Loucy (cell line): ENCODE measurements around the gene VMP1.

Source experiments
- H2AFZ ChIP-seq: fragments of 200-600 bp; sonication (generic); 2 replicates; pipeline ENCODE4 v1.6.0; 2016; ENCODE audit warnings: antibody characterized with exemption, mild to moderate bottlenecking, low read length, moderate library complexity
- H3F3A ChIP-seq: fragments of 200-600 bp; 2 replicates; pipeline ENCODE4 v1.6.0; 2016; ENCODE audit warnings: antibody characterized with exemption, low read depth, mild to moderate bottlenecking
- H3K27me3 ChIP-seq: fragments of 200-600 bp; sonication (generic); 2 replicates; pipeline ENCODE4 v1.6.1; 2014; ENCODE audit warnings: low read length, mild to moderate bottlenecking; ENCODE audit not compliant: insufficient read depth, poor library complexity, severe bottlenecking
- H3K36me3 ChIP-seq: fragments of 200-600 bp; sonication (generic); 2 replicates; pipeline ENCODE4 v1.6.1; 2016; ENCODE audit warnings: low read length; ENCODE audit not compliant: insufficient read depth
- H3K4me1 ChIP-seq: fragments of 200-600 bp; sonication (generic); 2 replicates; pipeline ENCODE4 v1.5.1; 2014; ENCODE audit warnings: low read length, mild to moderate bottlenecking; ENCODE audit not compliant: insufficient read depth, poor library complexity, severe bottlenecking
- H3K4me2 ChIP-seq: fragments of 200-600 bp; sonication (generic); 2 replicates; pipeline ENCODE4 v1.6.0; 2014; ENCODE audit warnings: antibody characterized with exemption, low read length, low read depth, mild to moderate bottlenecking; ENCODE audit not compliant: poor library complexity, severe bottlenecking
- H3K4me3 ChIP-seq: fragments of 200-600 bp; sonication (generic); 2 replicates; pipeline ENCODE4 v1.5.1; 2014; ENCODE audit warnings: low read length, mild to moderate bottlenecking, mixed read lengths; ENCODE audit not compliant: poor library complexity, severe bottlenecking
- H3K79me2 ChIP-seq: fragments of 200-600 bp; sonication (generic); 2 replicates; pipeline ENCODE4 v1.6.1; 2014; ENCODE audit warnings: low read length; ENCODE audit not compliant: insufficient read depth
- H3K9ac ChIP-seq: fragments of 200-600 bp; sonication (generic); 2 replicates; pipeline ENCODE4 v1.6.0; 2014; ENCODE audit warnings: mild to moderate bottlenecking, low read depth, low read length, moderate library complexity; ENCODE audit not compliant: poor library complexity, severe bottlenecking
- H3K9me2 ChIP-seq: fragments of 200-600 bp; sonication (generic); replicated peaks from 2 replicates; pipeline ENCODE4 v1.6.1; 2016; ENCODE audit warnings: low read depth, low read length, mixed read lengths
- H3K9me3 ChIP-seq: fragments of 200-600 bp; sonication (generic); 2 replicates; pipeline ENCODE4 v1.6.1; 2014; ENCODE audit warnings: mild to moderate bottlenecking, antibody characterized with exemption, low read length, low read depth; ENCODE audit not compliant: insufficient read depth
- H4K20me1 ChIP-seq: fragments of 200-600 bp; sonication (generic); 2 replicates; pipeline ENCODE4 v1.6.0; 2014; ENCODE audit warnings: antibody characterized with exemption, low read length, mild to moderate bottlenecking; ENCODE audit not compliant: insufficient read depth, poor library complexity, severe bottlenecking
- EZH2phosphoT487 ChIP-seq: fragments of 200-600 bp; IDR thresholded peaks from 2 replicates; pipeline ENCODE4 v1.6.1; 2018; ENCODE audit warnings: antibody characterized with exemption, mild to moderate bottlenecking, moderate library complexity, borderline replicate concordance
- TF ChIP-seq, protein P1 (sequence below): fragments of 200-600 bp; sonication (generic); conservative IDR thresholded peaks from 2 replicates; pipeline ENCODE4 v1.5.1; 2014; ENCODE audit warnings: mild to moderate bottlenecking, antibody characterized with exemption, low read length

The VMP1 gene

DNA sequence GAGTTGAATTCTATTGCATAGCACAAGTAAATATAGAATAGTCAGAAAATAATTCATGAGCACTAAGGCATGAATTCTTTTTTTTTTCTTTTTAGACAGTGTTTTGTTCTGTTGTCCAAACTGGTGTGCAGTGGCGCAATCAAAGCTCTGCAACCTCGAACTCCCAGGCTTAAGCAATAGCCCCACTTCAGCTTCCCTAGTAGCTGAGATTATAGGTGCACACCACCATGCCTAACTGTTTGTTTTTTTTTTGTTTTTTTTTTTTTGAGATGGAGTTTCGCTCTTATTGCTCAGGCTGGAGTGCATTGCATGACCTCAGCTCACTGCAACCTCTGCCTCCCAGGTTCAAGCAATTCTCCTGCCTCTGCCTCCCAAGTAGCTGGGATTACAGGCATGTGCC, 168.7 kb downstream of the VMP1 start:
- H3K9me2 ChIP-seq: no peaks in the 10 kb centered on the region
- H3K4me3 ChIP-seq: no peak overlapping the region
- no peak for TF ChIP-seq EZH2phosphoT487
- H3K27me3 ChIP-seq: no peaks in the 10 kb centered on the region
- H3K9ac ChIP-seq: no peak overlapping the region
- no peaks in the 10 kb centered on the region for H3K36me3 ChIP-seq
- no peak overlapping the region for H3K4me2 ChIP-seq
- no peak overlapping the region for H2AFZ ChIP-seq
- no peaks in the 10 kb centered on the region for H3K79me2 ChIP-seq
- no peaks in the 10 kb centered on the region for H3K4me1 ChIP-seq
- H3F3A ChIP-seq: no peaks in the 10 kb centered on the region
- H3K9me3 ChIP-seq: no peaks in the 10 kb centered on the region
- H4K20me1 ChIP-seq: no peaks in the 10 kb centered on the region

DNA sequence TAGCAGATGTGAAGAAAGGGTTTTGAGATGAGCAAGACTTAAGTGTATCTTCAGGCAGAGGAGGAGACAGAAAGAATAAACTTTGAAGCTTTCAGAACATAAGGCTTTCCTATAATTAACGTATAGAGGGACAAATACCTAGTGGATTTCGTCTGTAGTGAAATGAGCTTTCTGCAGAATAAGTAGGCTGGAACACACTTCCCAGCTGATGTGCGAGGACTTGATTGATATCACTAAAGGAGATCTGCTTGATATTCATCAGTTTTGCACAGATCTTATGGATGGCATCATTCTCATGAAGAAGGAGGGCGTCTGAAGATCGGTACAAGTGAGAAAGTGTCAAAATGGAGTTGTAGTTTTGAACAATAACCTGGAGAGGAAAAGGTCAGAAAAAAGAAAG, 170.5 kb downstream of the VMP1 start:
- Histone ChIP-seq H2AFZ (no peak overlapping the region), H3F3A (no peaks in the 10 kb centered on the region), H4K20me1 (no peaks in the 10 kb centered on the region), H3K9me3 (no peaks in the 10 kb centered on the region), H3K79me2 (no peaks in the 10 kb centered on the region), H3K9me2 (no peaks in the 10 kb centered on the region), H3K9ac (no peak overlapping the region), H3K27me3 (no peaks in the 10 kb centered on the region), H3K4me2 (no peak overlapping the region), H3K36me3 (no peaks in the 10 kb centered on the region), H3K4me3 (no peak overlapping the region), H3K4me1 (no peaks in the 10 kb centered on the region)
- TF ChIP-seq, protein P1, sequence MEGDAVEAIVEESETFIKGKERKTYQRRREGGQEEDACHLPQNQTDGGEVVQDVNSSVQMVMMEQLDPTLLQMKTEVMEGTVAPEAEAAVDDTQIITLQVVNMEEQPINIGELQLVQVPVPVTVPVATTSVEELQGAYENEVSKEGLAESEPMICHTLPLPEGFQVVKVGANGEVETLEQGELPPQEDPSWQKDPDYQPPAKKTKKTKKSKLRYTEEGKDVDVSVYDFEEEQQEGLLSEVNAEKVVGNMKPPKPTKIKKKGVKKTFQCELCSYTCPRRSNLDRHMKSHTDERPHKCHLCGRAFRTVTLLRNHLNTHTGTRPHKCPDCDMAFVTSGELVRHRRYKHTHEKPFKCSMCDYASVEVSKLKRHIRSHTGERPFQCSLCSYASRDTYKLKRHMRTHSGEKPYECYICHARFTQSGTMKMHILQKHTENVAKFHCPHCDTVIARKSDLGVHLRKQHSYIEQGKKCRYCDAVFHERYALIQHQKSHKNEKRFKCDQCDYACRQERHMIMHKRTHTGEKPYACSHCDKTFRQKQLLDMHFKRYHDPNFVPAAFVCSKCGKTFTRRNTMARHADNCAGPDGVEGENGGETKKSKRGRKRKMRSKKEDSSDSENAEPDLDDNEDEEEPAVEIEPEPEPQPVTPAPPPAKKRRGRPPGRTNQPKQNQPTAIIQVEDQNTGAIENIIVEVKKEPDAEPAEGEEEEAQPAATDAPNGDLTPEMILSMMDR: no peak
- TF ChIP-seq EZH2phosphoT487: no peak

GRCh38 chr17:59878624-59879023, 171.2 kb downstream of the VMP1 start:
- Histone ChIP-seq H3K9me3 (no peaks in the 10 kb centered on the region), H3K79me2 (no peaks in the 10 kb centered on the region), H3K4me3 (no peak overlapping the region), H3F3A (no peaks in the 10 kb centered on the region), H3K4me2 (no peak overlapping the region), H2AFZ (no peak overlapping the region), H3K27me3 (no peaks in the 10 kb centered on the region), H3K9me2 (no peaks in the 10 kb centered on the region), H3K36me3 (no peaks in the 10 kb centered on the region), H4K20me1 (no peaks in the 10 kb centered on the region), H3K4me1 (no peaks in the 10 kb centered on the region), H3K9ac (no peak overlapping the region)
- no peak for TF ChIP-seq EZH2phosphoT487
- TF ChIP-seq, protein P1: no peak

DNA sequence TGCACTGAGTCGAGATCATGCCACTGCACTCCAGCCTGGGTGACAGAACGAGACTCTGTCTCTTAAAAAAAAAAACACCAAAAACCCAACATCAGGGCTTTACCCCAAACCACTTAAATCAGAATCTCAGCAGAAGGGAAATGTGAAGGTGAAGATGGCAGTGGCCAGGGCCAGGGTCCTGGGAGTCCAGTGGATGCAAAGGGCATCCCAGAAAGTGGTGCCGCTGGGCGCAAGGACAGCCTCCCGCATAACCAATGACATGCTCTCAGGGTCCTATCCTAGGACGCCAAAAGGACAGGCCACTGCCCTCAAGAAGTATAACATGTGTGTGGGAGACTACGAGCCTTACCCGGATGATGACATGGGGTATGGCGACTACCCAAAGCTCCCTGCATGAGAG, 177.4 kb downstream of the VMP1 start:
- Histone ChIP-seq H3K9ac (no peak overlapping the region), H3K4me2 (no peak overlapping the region), H3K79me2 (0 out of 2 replicates have a peak, but pooled peaks cover 6% of the 10 kb centered on the region), H3K36me3 (no peaks in the 10 kb centered on the region; the same call in 1 of the 2 replicates), H2AFZ (no peak overlapping the region), H4K20me1 (no peaks in the 10 kb centered on the region), H3K9me3 (no peaks in the 10 kb centered on the region), H3K27me3 (no peaks in the 10 kb centered on the region), H3F3A (no peaks in the 10 kb centered on the region), H3K4me3 (no peak overlapping the region), H3K9me2 (no peaks in the 10 kb centered on the region), H3K4me1 (no peaks in the 10 kb centered on the region)
- no peak for TF ChIP-seq EZH2phosphoT487
- TF ChIP-seq, protein P1: no peak
